Measurements from ENCODE around the gene INVS.

- TF ChIP-seq POLR2A (IDR thresholded peaks at IDR 0.05) (no peak), CTCF (IDR thresholded peaks at IDR 0.05) (no peak), EP300 (IDR thresholded peaks at IDR 0.05) (no peak), POLR2AphosphoS5 (IDR thresholded peaks at IDR 0.05) (no peak)
Measured at GRCh38 chr9:100057624-100058023, 41.4 kb upstream of the INVS start.

Data from suprapubic skin (tissue), 4 donors.